Smooth muscle cell (in vitro differentiated cells): Measurements from ENCODE around the gene FIBCD1. TPM values are rescaled to one million over a fixed set of nuclear protein-coding genes. Genes with fewer than 3 reads are reported as not detected.
"Not testable (repeated sequence)": the region's sequence is repeated elsewhere in the genome, so short reads cannot be mapped to it uniquely, and the experiment has no call there.

Experiments used
- DNase-seq: peaks from one replicate; lab custom pipeline; 2025; ENCODE audit not compliant: unreplicated experiment; lab: John Stamatoyannopoulos, UW
- H2AFZ ChIP-seq: fragments of 200-600 bp; sonication (generic); 2 replicates; pipeline ENCODE4 v1.6.0; 2016; ENCODE audit warnings: antibody characterized with exemption, low read depth, mild to moderate bottlenecking
- H3F3A ChIP-seq: fragments of 200-600 bp; sonication (generic); 2 replicates; pipeline ENCODE4 v1.6.0; 2017; ENCODE audit warnings: antibody characterized with exemption, low read depth
- H3K27ac ChIP-seq: fragments of 200-600 bp; sonication (generic); 2 replicates; pipeline ENCODE4 v1.5.1; 2016; ENCODE audit warnings: low read depth, mild to moderate bottlenecking
- H3K27me3 ChIP-seq: fragments of 200-600 bp; sonication (generic); 2 replicates; pipeline ENCODE4 v1.6.1; 2016; ENCODE audit warnings: low read depth, mild to moderate bottlenecking
- H3K36me3 ChIP-seq: fragments of 200-600 bp; sonication (generic); 2 replicates; pipeline ENCODE4 v1.5.1; 2016; ENCODE audit warnings: low read depth
- H3K4me1 ChIP-seq: fragments of 200-600 bp; sonication (generic); 2 replicates; pipeline ENCODE4 v1.5.1; 2016; ENCODE audit warnings: low read depth
- H3K4me2 ChIP-seq: fragments of 200-600 bp; sonication (generic); 2 replicates; pipeline ENCODE4 v1.6.0; 2016; ENCODE audit warnings: mild to moderate bottlenecking
- H3K4me3 ChIP-seq: fragments of 200-600 bp; sonication (generic); 2 replicates; pipeline ENCODE4 v1.5.1; 2016; ENCODE audit warnings: mild to moderate bottlenecking
- H3K79me2 ChIP-seq: fragments of 200-600 bp; sonication (generic); 2 replicates; pipeline ENCODE4 v1.6.0; 2016; ENCODE audit warnings: low read depth, mild to moderate bottlenecking
- H3K9ac ChIP-seq: fragments of 200-600 bp; sonication (generic); 2 replicates; pipeline ENCODE4 v1.6.0; 2016; ENCODE audit warnings: low read depth
- H3K9me3 ChIP-seq: fragments of 200-600 bp; sonication (generic); replicated peaks from 2 replicates; pipeline ENCODE4 v1.5.1; 2016; ENCODE audit warnings: low read depth
- H4K20me1 ChIP-seq: fragments of 200-600 bp; sonication (generic); 2 replicates; pipeline ENCODE4 v1.6.0; 2016; ENCODE audit warnings: low read depth
- WGBS: methylation state at CpG from one replicate; pipeline ENCODE4 v1.1.7; 2016; ENCODE audit warnings: low lambda C conversion rate; 5-methylcytosine and 5-hydroxymethylcytosine counted together
- polyA plus RNA-seq: library from polyadenylated mRNA; unstranded; fragments of >200 nt; fragmentation: Nextera tagmentation; extraction: Ambion mirVana; gene quantifications from 2 replicates; pipeline ENCODE4 v1.2.1, GENCODE V29; 2016
- total RNA-seq: library from RNA; depleted of rRNA; stranded (reverse); fragments of >200 nt; gene quantifications from 2 replicates; pipeline ENCODE4 v1.2.3, GENCODE V29; 2014
- TF ChIP-seq, protein P1 (sequence below): fragments of 200-600 bp; sonication (generic); IDR thresholded peaks from 2 replicates; pipeline ENCODE4 v1.5.1; 2017; ENCODE audit warnings: borderline replicate concordance, mild to moderate bottlenecking, antibody characterized with exemption; ENCODE audit not compliant: insufficient read depth, poor library complexity, severe bottlenecking

FIBCD1 gene
- total and polyA plus RNA-seq, 2 experiments from 2014 or later = 1.8 to 4.7 TPM

DNA sequence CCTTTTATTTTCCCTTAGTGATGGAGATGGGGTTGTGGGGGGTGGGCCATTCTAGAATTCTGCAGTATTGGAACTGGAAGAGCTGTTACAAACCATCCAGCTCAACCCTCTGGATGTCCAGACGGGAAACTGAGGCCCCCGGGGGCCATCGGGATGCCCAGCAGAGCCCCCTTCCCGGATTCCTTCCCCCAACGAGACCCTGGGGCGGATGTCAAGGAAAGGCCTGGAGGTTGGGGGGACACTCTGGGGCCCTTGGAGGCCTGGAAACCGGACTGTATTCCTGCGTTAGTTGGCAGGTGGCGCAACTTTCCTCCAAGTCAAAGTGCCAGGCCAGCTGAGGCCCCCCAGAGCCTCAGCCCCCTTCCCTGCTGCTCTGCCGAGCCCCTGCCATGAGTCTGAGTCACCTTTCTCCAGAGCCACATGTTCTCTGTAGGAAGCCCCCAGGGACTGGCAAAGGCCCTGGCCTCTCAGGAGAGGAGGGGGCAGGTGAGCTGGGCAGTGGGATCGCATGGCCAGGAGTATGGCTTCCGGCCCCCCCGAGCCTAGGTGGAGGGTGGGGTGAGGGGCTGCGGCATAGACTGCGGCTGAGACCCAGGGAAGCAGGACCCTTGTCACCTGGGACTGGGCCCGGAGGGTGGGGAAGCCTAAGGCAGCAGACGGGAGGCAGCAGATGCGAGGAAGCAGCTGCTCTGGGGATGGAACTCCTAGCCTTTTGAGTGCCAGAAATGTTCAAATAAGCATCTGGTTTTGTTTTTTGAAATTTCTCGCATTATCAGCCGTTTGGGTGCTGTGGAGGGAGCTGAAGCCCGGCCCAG is 17.8 kb upstream of the FIBCD1 start:
- Histone ChIP-seq H3K4me2 (no peak overlapping the region), H3K9me3 (no peaks in the 10 kb centered on the region), H3F3A (no peaks in the 10 kb centered on the region), H3K27ac (no peak overlapping the region), H3K36me3 (no peaks in the 10 kb centered on the region), H2AFZ (no peak overlapping the region), H4K20me1 (no peaks in the 10 kb centered on the region), H3K9ac (no peak overlapping the region), H3K27me3 (peaks cover 12% of the 10 kb centered on the region), H3K4me3 (no peak overlapping the region), H3K4me1 (no peaks in the 10 kb centered on the region), H3K79me2 (no peaks in the 10 kb centered on the region)
- DNase-seq = no peak
- 83% methylated on average over 21 of the region's 21 CpGs for WGBS
- TF ChIP-seq, protein P1, sequence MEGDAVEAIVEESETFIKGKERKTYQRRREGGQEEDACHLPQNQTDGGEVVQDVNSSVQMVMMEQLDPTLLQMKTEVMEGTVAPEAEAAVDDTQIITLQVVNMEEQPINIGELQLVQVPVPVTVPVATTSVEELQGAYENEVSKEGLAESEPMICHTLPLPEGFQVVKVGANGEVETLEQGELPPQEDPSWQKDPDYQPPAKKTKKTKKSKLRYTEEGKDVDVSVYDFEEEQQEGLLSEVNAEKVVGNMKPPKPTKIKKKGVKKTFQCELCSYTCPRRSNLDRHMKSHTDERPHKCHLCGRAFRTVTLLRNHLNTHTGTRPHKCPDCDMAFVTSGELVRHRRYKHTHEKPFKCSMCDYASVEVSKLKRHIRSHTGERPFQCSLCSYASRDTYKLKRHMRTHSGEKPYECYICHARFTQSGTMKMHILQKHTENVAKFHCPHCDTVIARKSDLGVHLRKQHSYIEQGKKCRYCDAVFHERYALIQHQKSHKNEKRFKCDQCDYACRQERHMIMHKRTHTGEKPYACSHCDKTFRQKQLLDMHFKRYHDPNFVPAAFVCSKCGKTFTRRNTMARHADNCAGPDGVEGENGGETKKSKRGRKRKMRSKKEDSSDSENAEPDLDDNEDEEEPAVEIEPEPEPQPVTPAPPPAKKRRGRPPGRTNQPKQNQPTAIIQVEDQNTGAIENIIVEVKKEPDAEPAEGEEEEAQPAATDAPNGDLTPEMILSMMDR = no peak

- no peaks in the 10 kb centered on the region for H4K20me1 ChIP-seq
- H3K9ac ChIP-seq = no peak overlapping the region
- no peak overlapping the region for H2AFZ ChIP-seq
- no peaks in the 10 kb centered on the region for H3K36me3 ChIP-seq
- no peak for DNase-seq
- TF ChIP-seq, protein P1 = no peak
- no peaks in the 10 kb centered on the region for H3F3A ChIP-seq
- no peaks in the 10 kb centered on the region for H3K79me2 ChIP-seq
- no peak overlapping the region for H3K4me2 ChIP-seq
- peaks cover 12% of the 10 kb centered on the region for H3K27me3 ChIP-seq
- WGBS = 67% methylated on average over 18 of the region's 18 CpGs
- H3K4me3 ChIP-seq = no peak overlapping the region
- H3K4me1 ChIP-seq = no peaks in the 10 kb centered on the region
- H3K27ac ChIP-seq = no peak overlapping the region
- no peaks in the 10 kb centered on the region for H3K9me3 ChIP-seq
Measured at GRCh38 chr9:130955947-130956621, 17.0 kb upstream of the FIBCD1 start.

DNA sequence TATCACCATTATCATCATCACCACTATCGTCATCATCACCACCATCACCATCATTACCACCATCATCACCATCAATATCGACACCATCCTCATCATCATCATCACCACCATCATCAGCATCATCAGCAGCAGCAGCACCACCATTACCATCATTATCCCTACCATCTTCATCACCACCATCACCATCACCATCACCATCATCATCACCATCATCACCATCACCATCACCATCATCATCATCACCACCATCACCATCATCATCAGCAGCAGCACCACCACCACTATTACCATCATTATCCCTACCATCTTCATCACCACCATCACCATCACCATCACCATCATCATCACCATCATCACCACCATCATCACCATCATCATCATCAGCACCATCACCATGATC is 15.9 kb upstream of the FIBCD1 start:
- H3K27me3 ChIP-seq = peaks cover 12% of the 10 kb centered on the region
- H4K20me1 ChIP-seq, DNase-seq, H3K27ac ChIP-seq, H3K4me3 ChIP-seq, H3K9ac ChIP-seq, H3K9me3 ChIP-seq, H3K4me2 ChIP-seq, H3K36me3 ChIP-seq, H3K79me2 ChIP-seq, H2AFZ ChIP-seq, H3F3A ChIP-seq, H3K4me1 ChIP-seq: not testable (repeated sequence)
- 100% methylated on average over 2 of the region's 2 CpGs for WGBS

GRCh38 chr9:130954317-130954716 is 15.3 kb upstream of the FIBCD1 start:
- no peak overlapping the region for H3K27ac ChIP-seq
- H3K4me1 ChIP-seq = no peaks in the 10 kb centered on the region
- peaks cover 12% of the 10 kb centered on the region for H3K27me3 ChIP-seq
- H3K36me3 ChIP-seq = no peaks in the 10 kb centered on the region
- WGBS = 90% methylated on average over 1 of the region's 1 CpG
- H3K9ac ChIP-seq = no peak overlapping the region
- H2AFZ ChIP-seq = no peak overlapping the region
- TF ChIP-seq, protein P1 = no peak
- H3K9me3 ChIP-seq = no peaks in the 10 kb centered on the region
- no peaks in the 10 kb centered on the region for H3F3A ChIP-seq
- H4K20me1 ChIP-seq = no peaks in the 10 kb centered on the region
- no peak overlapping the region for H3K4me2 ChIP-seq
- H3K4me3 ChIP-seq = no peak overlapping the region
- no peaks in the 10 kb centered on the region for H3K79me2 ChIP-seq
- no peak for DNase-seq
